Pancreas (tissue), 10 donors: Measurements from ENCODE around the gene PEG3. TPM values are rescaled to one million over a fixed set of nuclear protein-coding genes. Genes with fewer than 3 reads are reported as not detected.

Source experiments
- ATAC-seq, 4 donors: fragments of 200-7000 bp; cut with Tn5 transposase; one replicate each; pipeline versions ENCODE4 v1.8.0 to v1.9.1; 2020; ENCODE audit warnings: mild to moderate bottlenecking in 4 of 4, moderate library complexity in 4 of 4
- DNase-seq, 6 donors: peaks; one replicate each; pipeline ENCODE4 v3.0.0-alpha.2; 2020
- FAIRE-seq: peaks from 2 replicates; lab custom pipeline; 2012; peaks lifted over from hg19 to GRCh38; lab: Jason Lieb, UNC
- H3K27ac ChIP-seq, 4 donors: fragments of 200-600 bp; sonication (generic); 1 replicate in 3 of 4; 2 replicates in 1 of 4; pipeline versions ENCODE4 v1.5.0 to v1.8.0; 2020
- H3K27me3 ChIP-seq, 4 donors: fragments of 200-600 bp; one replicate each; pipeline ENCODE4 v1.8.0; 2021
- H3K36me3 ChIP-seq, 3 donors: fragments of 200-600 bp; sonication (generic) in 1 of 3; one replicate each; pipeline versions ENCODE4 v1.5.0 to v1.8.0; 2020 to 2021
- H3K4me1 ChIP-seq, 3 donors: fragments of 200-600 bp; one replicate each; pipeline ENCODE4 v1.8.0; 2021
- H3K4me3 ChIP-seq, 4 donors: fragments of 200-600 bp; sonication (generic) in 2 of 4; one replicate each; pipeline versions ENCODE4 v1.5.0 to v1.8.0; 2020 to 2021
- H3K9me3 ChIP-seq, 4 donors: fragments of 200-600 bp; one replicate each; pipeline ENCODE4 v1.8.0; 2021
- WGBS, 2 donors: extraction: QIAGEN DNeasy Blood & Tissue Kit; methylation state at CpG; one replicate each; pipeline ENCODE4 v1.1.7; 2013; 5-methylcytosine and 5-hydroxymethylcytosine counted together
- intact Hi-C, 3 donors: fragments of 100-400 bp; cut with DNase I; formaldehyde crosslinking; loops; one replicate each; pipeline versions ENCODE4 v1.11.1 to v1.14.2; 2022
- polyA plus RNA-seq, 2 donors: library from polyadenylated mRNA; stranded (reverse); fragments of 200-250 nt; gene quantifications; one replicate each; pipeline ENCODE4 v1.2.3, GENCODE V29; 2013
- total RNA-seq, 6 donors: library from RNA; stranded (reverse); fragmentation: NEBNext Ultra II Directional in 4 of 6; extraction: Animal tissue kit (Norgen Biotek cat#: 25700) in 4 of 6; gene quantifications; one replicate each; pipeline versions ENCODE4 v1.2.1 to v1.2.4, GENCODE V29; 2021 to 2023
- TF ChIP-seq, protein P1 (sequence below), 4 donors: fragments of 200-600 bp; sonication (generic) in 3 of 4; IDR thresholded peaks; one replicate each; pipeline versions ENCODE4 v1.5.0 to v1.8.0; 2021; ENCODE audit warnings: antibody characterized with exemption in 4 of 4
- donor health status: healthy with polysubstance abuse.
- donor health status: DM: no; HTN: no; CAD: no; lungs with moderate emphysema.
- donor health status: DM: no; HTN: no; CAD: no.
- donor health status: control.
- donor health status: control.
- donor health status: Bipolar disorder and iron deficiency.
- donor health status: DM: yes; HTN: yes; CAD: no.
- donor health status: DM: no; HTN: no; CAD: no.
- donor health status: DM: no; HTN: no; CAD: no.
- donor health status: DM: yes; HTN: yes; CAD: no.

Gene PEG3
- total and polyA plus RNA-seq, 8 donors = 1.5 to 4.2 (median 2.8) TPM

DNA sequence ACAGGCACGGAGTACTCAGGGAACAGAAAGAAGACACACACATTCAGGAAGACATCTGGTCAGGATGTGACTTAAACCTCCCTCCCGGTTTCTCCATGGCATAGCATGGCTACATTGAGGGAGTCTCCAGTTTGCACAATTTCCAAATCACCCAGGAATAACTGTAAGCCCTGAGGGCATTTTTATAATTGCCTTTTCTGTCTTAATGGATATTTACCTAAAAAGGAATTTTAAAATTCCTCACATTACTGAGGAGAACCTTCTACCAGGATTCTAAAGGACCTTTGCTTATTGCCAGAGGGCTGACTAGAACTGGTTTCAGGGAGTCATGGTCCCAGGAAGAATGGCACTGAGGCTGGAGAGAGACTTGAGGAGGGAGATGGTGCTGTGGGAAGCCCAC, 21.4 kb downstream of the PEG3 start:
- FAIRE-seq (no peak), DNase-seq (no peak), ATAC-seq (no peak)
- TF ChIP-seq, protein P1, sequence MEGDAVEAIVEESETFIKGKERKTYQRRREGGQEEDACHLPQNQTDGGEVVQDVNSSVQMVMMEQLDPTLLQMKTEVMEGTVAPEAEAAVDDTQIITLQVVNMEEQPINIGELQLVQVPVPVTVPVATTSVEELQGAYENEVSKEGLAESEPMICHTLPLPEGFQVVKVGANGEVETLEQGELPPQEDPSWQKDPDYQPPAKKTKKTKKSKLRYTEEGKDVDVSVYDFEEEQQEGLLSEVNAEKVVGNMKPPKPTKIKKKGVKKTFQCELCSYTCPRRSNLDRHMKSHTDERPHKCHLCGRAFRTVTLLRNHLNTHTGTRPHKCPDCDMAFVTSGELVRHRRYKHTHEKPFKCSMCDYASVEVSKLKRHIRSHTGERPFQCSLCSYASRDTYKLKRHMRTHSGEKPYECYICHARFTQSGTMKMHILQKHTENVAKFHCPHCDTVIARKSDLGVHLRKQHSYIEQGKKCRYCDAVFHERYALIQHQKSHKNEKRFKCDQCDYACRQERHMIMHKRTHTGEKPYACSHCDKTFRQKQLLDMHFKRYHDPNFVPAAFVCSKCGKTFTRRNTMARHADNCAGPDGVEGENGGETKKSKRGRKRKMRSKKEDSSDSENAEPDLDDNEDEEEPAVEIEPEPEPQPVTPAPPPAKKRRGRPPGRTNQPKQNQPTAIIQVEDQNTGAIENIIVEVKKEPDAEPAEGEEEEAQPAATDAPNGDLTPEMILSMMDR (IDR thresholded peaks at IDR 0.05) = no peak
- H3K9me3 ChIP-seq = no peaks in the 10 kb centered on the region
- intact Hi-C loops = no loop called here
- 78 to 83% methylated on average over 2 of the region's 2 CpGs for WGBS, 2 donors
- H3K27me3 ChIP-seq = no peaks in the 10 kb centered on the region
- no peak overlapping the region for H3K27ac ChIP-seq
- no peaks in the 10 kb centered on the region for H3K4me1 ChIP-seq
- H3K4me3 ChIP-seq = no peak overlapping the region
- H3K36me3 ChIP-seq = peaks cover 0 to 5% (median 0%) of the 10 kb centered on the region in 3 donors

- no peak for FAIRE-seq
- 77 to 78% methylated on average over 7 of the region's 7 CpGs for WGBS, 2 donors
These were observed 25.9 kb downstream of the PEG3 start for GRCh38 chr19:56814656-56815055.

GRCh38 chr19:56813531-56813930, 27.0 kb downstream of the PEG3 start:
- Histone ChIP-seq H3K36me3 (no peaks in the 10 kb centered on the region), H3K4me1 (no peaks in the 10 kb centered on the region), H3K27ac (no peak overlapping the region), H3K27me3 (no peaks in the 10 kb centered on the region), H3K9me3 (no peaks in the 10 kb centered on the region), H3K4me3 (no peak overlapping the region)
- ATAC-seq (no peak), FAIRE-seq (no peak), DNase-seq (no peak)
- intact Hi-C loops = no loop called here
- TF ChIP-seq, protein P1 (IDR thresholded peaks at IDR 0.05) = no peak
- 65 to 78% methylated on average over 5 of the region's 5 CpGs for WGBS, 2 donors

More at GRCh38 chr19:56814656-56815055, 25.9 kb downstream of the PEG3 start:
- TF ChIP-seq, protein P1 (IDR thresholded peaks at IDR 0.05) = no peak
- no peak overlapping the region for H3K27ac ChIP-seq
- ATAC-seq (no peak), DNase-seq (no peak)
- H3K4me1 ChIP-seq = no peaks in the 10 kb centered on the region
- intact Hi-C loops = no loop called here
- H3K9me3 ChIP-seq = no peaks in the 10 kb centered on the region
- no peaks in the 10 kb centered on the region for H3K27me3 ChIP-seq
- H3K36me3 ChIP-seq = no peaks in the 10 kb centered on the region
- no peak overlapping the region for H3K4me3 ChIP-seq

DNA sequence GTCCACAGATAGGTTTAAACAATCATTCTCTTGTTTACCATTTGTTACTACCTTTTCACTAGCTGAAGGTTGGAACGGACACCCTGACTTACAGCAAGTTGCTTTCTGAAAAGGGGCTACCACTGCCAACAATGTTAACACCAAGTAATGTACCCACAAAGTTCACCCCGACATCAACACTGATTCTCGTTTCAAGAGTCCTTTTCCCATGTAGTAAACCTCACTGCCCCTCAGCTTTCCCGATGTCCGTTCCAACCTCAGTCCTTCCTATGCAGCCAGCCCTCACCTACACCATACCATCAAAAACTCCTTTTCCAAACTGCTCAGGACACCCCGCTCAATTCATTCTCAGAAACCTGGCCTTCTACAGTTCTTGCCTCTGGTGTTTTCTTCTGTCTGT, 29.0 kb downstream of the PEG3 start:
- Histone ChIP-seq H3K4me1 (no peaks in the 10 kb centered on the region), H3K27me3 (no peaks in the 10 kb centered on the region), H3K9me3 (no peaks in the 10 kb centered on the region), H3K36me3 (no peaks in the 10 kb centered on the region), H3K27ac (no peak overlapping the region), H3K4me3 (no peak overlapping the region)
- 62 to 76% methylated on average over 6 of the region's 6 CpGs for WGBS, 2 donors
- no peak for ATAC-seq
- TF ChIP-seq, protein P1 (IDR thresholded peaks at IDR 0.05) = no peak
- DNase-seq = no peak
- intact Hi-C loops = no loop called here
- FAIRE-seq = no peak

GRCh38 chr19:56810260-56810659, 30.3 kb downstream of the PEG3 start:
- Histone ChIP-seq H3K27ac (no peak overlapping the region), H3K36me3 (no peaks in the 10 kb centered on the region), H3K9me3 (no peaks in the 10 kb centered on the region), H3K4me3 (no peak overlapping the region), H3K27me3 (no peaks in the 10 kb centered on the region), H3K4me1 (no peaks in the 10 kb centered on the region)
- ATAC-seq = no peak
- intact Hi-C loops = no loop called here
- DNase-seq = no peak
- TF ChIP-seq, protein P1 (IDR thresholded peaks at IDR 0.05) = no peak
- FAIRE-seq = no peak
- WGBS, 2 donors = 76 to 90% methylated on average over 1 of the region's 1 CpG
